Measurements from ENCODE around the gene FOCAD. TPM values are rescaled to one million over a fixed set of nuclear protein-coding genes. Genes with fewer than 3 reads are reported as not detected.

The FOCAD gene
- total RNA-seq, 1 donor from 2014 or later = 146 TPM

GRCh38 chr9:20722221-20722620 lies 38.2 kb downstream of the FOCAD start:
- Histone ChIP-seq H3K36me3 (peaks cover 7% of the 10 kb centered on the region), H3K9ac (no peak overlapping the region), H3F3A (ENCODE audit: low read depth) (no peaks in the 10 kb centered on the region), H3K79me2 (ENCODE audit: low read depth) (no peaks in the 10 kb centered on the region), H3K27ac (no peak overlapping the region), H3K9me3 (ENCODE audit: low read depth) (no peaks in the 10 kb centered on the region), H3K27me3 (no peaks in the 10 kb centered on the region), H3K4me2 (no peak overlapping the region), H3K4me3 (no peak overlapping the region), H4K20me1 (ENCODE audit: low read depth) (peaks cover 11% of the 10 kb centered on the region), H3K4me1 (peaks cover 8% of the 10 kb centered on the region), H2AFZ (replicated peaks) (no peak overlapping the region)
- peaks cover 15% of the 10 kb centered on the region for H3K4me1 Mint-ChIP-seq
- H3K4me3 Mint-ChIP-seq = no peak overlapping the region
- H3K36me3 Mint-ChIP-seq = peaks cover 16% of the 10 kb centered on the region
- H3K27me3 Mint-ChIP-seq (ENCODE audit: insufficient read depth, low read depth) = no peaks in the 10 kb centered on the region
- DNase-seq (ENCODE audit: low spot score) = no peak
- TF ChIP-seq EZH2 (IDR thresholded peaks at IDR 0.05) (no peak), EZH2phosphoT487 (IDR thresholded peaks at IDR 0.05) (no peak), CTCF (IDR thresholded peaks at IDR 0.05) (no peak)
- no peak overlapping the region for H3K27ac Mint-ChIP-seq
- no peaks in the 10 kb centered on the region for H3K9me3 Mint-ChIP-seq

DNA sequence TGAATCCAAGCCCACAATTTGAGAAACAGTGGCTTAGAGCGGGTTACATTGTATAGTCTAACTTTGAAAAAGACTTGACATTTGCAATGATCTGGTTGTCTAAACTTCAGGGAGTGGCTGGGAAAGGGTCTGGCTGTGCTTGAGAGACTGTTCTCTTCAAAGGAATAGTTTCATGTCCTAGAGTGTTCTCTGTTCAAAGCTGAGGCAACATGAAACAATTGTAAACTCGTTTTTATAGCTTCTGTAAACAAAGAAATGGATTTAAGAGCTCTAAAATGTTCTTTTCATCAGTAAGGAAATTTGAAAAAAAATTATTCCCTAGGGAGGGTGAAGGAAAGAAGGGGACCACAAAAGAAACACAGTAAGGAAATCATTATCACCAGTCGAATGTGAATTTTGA lies 41.6 kb downstream of the FOCAD start:
- H3K4me1 Mint-ChIP-seq = peaks cover 15% of the 10 kb centered on the region
- peaks cover 6% of the 10 kb centered on the region for H4K20me1 ChIP-seq (ENCODE audit: low read depth)
- H3K36me3 ChIP-seq = peaks cover 7% of the 10 kb centered on the region
- H3K27ac Mint-ChIP-seq = no peak overlapping the region
- H3F3A ChIP-seq (ENCODE audit: low read depth) = no peaks in the 10 kb centered on the region
- H3K27ac ChIP-seq = no peak overlapping the region
- no peaks in the 10 kb centered on the region for H3K9me3 ChIP-seq (ENCODE audit: low read depth)
- no peak for TF ChIP-seq EZH2phosphoT487 (IDR thresholded peaks at IDR 0.05)
- no peak for TF ChIP-seq EZH2 (IDR thresholded peaks at IDR 0.05)
- no peak for TF ChIP-seq CTCF (IDR thresholded peaks at IDR 0.05)
- peaks cover 16% of the 10 kb centered on the region for H3K36me3 Mint-ChIP-seq
- H3K9me3 Mint-ChIP-seq = no peaks in the 10 kb centered on the region
- no peaks in the 10 kb centered on the region for H3K79me2 ChIP-seq (ENCODE audit: low read depth)
- DNase-seq (ENCODE audit: low spot score) = no peak
- no peak overlapping the region for H3K4me3 Mint-ChIP-seq
- no peaks in the 10 kb centered on the region for H3K27me3 Mint-ChIP-seq (ENCODE audit: insufficient read depth, low read depth)
- no peaks in the 10 kb centered on the region for H3K27me3 ChIP-seq
- H2AFZ ChIP-seq (replicated peaks) = no peak overlapping the region
- no peak overlapping the region for H3K9ac ChIP-seq
- peaks cover 8% of the 10 kb centered on the region for H3K4me1 ChIP-seq
- no peak overlapping the region for H3K4me2 ChIP-seq
- H3K4me3 ChIP-seq = no peak overlapping the region

DNA sequence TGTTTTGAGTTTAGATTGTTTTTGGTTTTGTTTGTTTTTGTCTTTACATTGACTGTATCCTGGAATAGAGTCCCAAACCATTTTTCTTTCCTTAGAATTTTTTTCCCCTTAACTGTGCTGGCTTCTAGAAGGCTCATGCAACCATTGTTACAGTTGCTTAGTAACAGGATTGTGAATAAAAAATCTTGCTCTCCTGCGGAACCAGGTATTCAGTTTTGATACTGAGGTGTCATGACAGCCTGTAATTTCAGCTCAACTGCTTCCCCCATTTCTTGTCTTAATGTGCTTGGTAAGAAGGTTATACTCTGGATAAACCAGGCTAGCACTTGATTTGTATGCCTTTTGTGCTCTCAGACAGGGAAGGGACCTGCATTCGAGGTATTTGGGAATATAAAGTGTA lies 42.1 kb downstream of the FOCAD start:
- H3K79me2 ChIP-seq (ENCODE audit: low read depth) = no peaks in the 10 kb centered on the region
- no peak overlapping the region for H3K4me3 ChIP-seq
- peaks cover 6% of the 10 kb centered on the region for H4K20me1 ChIP-seq (ENCODE audit: low read depth)
- H3K4me2 ChIP-seq = no peak overlapping the region
- Mint-ChIP-seq H3K27me3 (ENCODE audit: insufficient read depth, low read depth) (no peaks in the 10 kb centered on the region), H3K36me3 (peaks cover 15% of the 10 kb centered on the region), H3K4me3 (no peak overlapping the region), H3K9me3 (no peaks in the 10 kb centered on the region), H3K27ac (no peak overlapping the region), H3K4me1 (peaks cover 15% of the 10 kb centered on the region)
- H3K9ac ChIP-seq = no peak overlapping the region
- peaks cover 8% of the 10 kb centered on the region for H3K4me1 ChIP-seq
- no peaks in the 10 kb centered on the region for H3K9me3 ChIP-seq (ENCODE audit: low read depth)
- H2AFZ ChIP-seq (replicated peaks) = no peak overlapping the region
- no peak overlapping the region for H3K27ac ChIP-seq
- no peak for DNase-seq (ENCODE audit: low spot score)
- peaks cover 7% of the 10 kb centered on the region for H3K36me3 ChIP-seq
- no peaks in the 10 kb centered on the region for H3F3A ChIP-seq (ENCODE audit: low read depth)
- no peaks in the 10 kb centered on the region for H3K27me3 ChIP-seq
- no peak for TF ChIP-seq CTCF (IDR thresholded peaks at IDR 0.05)
- TF ChIP-seq EZH2phosphoT487 (IDR thresholded peaks at IDR 0.05) = no peak
- TF ChIP-seq EZH2 (IDR thresholded peaks at IDR 0.05) = no peak

Measured in neural progenitor cell (in vitro differentiated cells).